H9 (cell line): ENCODE measurements around the gene MED27. TPM values are rescaled to one million over a fixed set of nuclear protein-coding genes. Genes with fewer than 3 reads are reported as not detected.

Experiments
- DNase-seq: peaks from one replicate; pipeline ENCODE4 v3.0.0-alpha.2; 2017
- H2AFZ ChIP-seq: one replicate; pipeline ENCODE4 v1.6.1; 2013; ENCODE audit warnings: mild to moderate bottlenecking, low read length, control low read depth, moderate library complexity
- H2AK5ac ChIP-seq: 2 replicates; pipeline ENCODE4 v1.6.1; 2013; ENCODE audit warnings: low read length, control low read depth, mixed read lengths; ENCODE audit not compliant: insufficient read length
- H2BK120ac ChIP-seq: one replicate; pipeline ENCODE4 v1.6.1; 2013; ENCODE audit warnings: low read depth, mild to moderate bottlenecking, low read length, control low read depth, inconsistent platforms; ENCODE audit not compliant: poor library complexity, severe bottlenecking
- H2BK12ac ChIP-seq: 2 replicates; pipeline ENCODE4 v1.6.1; 2013; ENCODE audit warnings: low read length, control low read depth, mixed read lengths, low read depth; ENCODE audit not compliant: insufficient read length
- H2BK15ac ChIP-seq: 2 replicates; pipeline ENCODE4 v1.6.1; 2013; ENCODE audit warnings: low read depth, low read length, control low read depth
- H2BK20ac ChIP-seq: one replicate; pipeline ENCODE4 v1.6.1; 2013; ENCODE audit warnings: low read depth, mild to moderate bottlenecking, low read length, control low read depth, inconsistent platforms; ENCODE audit not compliant: poor library complexity, severe bottlenecking
- H2BK5ac ChIP-seq: 2 replicates; pipeline ENCODE4 v1.6.1; 2013; ENCODE audit warnings: low read length, control low read depth, mixed read lengths; ENCODE audit not compliant: insufficient read length
- H3K14ac ChIP-seq: 2 replicates; pipeline ENCODE4 v1.6.1; 2013; ENCODE audit warnings: low read length, control low read depth; ENCODE audit not compliant: insufficient read depth
- H3K18ac ChIP-seq: 2 replicates; pipeline ENCODE4 v1.6.1; 2013; ENCODE audit warnings: low read depth, mild to moderate bottlenecking, mixed read lengths, low read length, control low read depth; ENCODE audit not compliant: insufficient read length
- H3K23ac ChIP-seq: 2 replicates; pipeline ENCODE4 v1.6.1; 2013; ENCODE audit warnings: low read length, control low read depth, mixed read lengths, low read depth; ENCODE audit not compliant: insufficient read length
- H3K23me2 ChIP-seq: 2 replicates; pipeline ENCODE4 v1.6.1; 2013; ENCODE audit warnings: low read depth, mild to moderate bottlenecking, mixed read lengths, low read length, control low read depth; ENCODE audit not compliant: insufficient read length, poor library complexity, severe bottlenecking
- H3K27ac ChIP-seq: 2 replicates; pipeline ENCODE4 v1.5.1; 2013; ENCODE audit warnings: low read length, control low read depth, mixed read lengths, low read depth; ENCODE audit not compliant: insufficient read length
- H3K27me3 ChIP-seq: 2 replicates; pipeline ENCODE4 v1.6.1; 2013; ENCODE audit warnings: low read length, control low read depth, inconsistent platforms; ENCODE audit not compliant: insufficient read depth
- H3K4ac ChIP-seq: 2 replicates; pipeline ENCODE4 v1.6.1; 2013; ENCODE audit warnings: low read depth, mild to moderate bottlenecking, control low read depth, inconsistent platforms, low read length, moderate library complexity
- H3K4me1 ChIP-seq: 2 replicates; pipeline ENCODE4 v1.6.1; 2013; ENCODE audit warnings: low read length, control low read depth, inconsistent platforms; ENCODE audit not compliant: insufficient read depth
- H3K4me2 ChIP-seq: 2 replicates; pipeline ENCODE4 v1.6.1; 2013; ENCODE audit warnings: low read length, control low read depth, mixed read lengths; ENCODE audit not compliant: insufficient read length, insufficient read depth
- H3K56ac ChIP-seq: 2 replicates; pipeline ENCODE4 v1.6.1; 2013; ENCODE audit warnings: low read depth, mild to moderate bottlenecking, mixed read lengths, low read length, control low read depth; ENCODE audit not compliant: insufficient read length
- H3K79me1 ChIP-seq: 2 replicates; pipeline ENCODE4 v1.6.1; 2013; ENCODE audit warnings: low read depth, mild to moderate bottlenecking, moderate library complexity, low read length, control low read depth, inconsistent platforms; ENCODE audit not compliant: insufficient read depth, poor library complexity, severe bottlenecking
- H3K79me2 ChIP-seq: 2 replicates; pipeline ENCODE4 v1.6.1; 2013; ENCODE audit warnings: low read length, control low read depth, inconsistent platforms; ENCODE audit not compliant: insufficient read depth
- H3K9ac ChIP-seq: 2 replicates; pipeline ENCODE4 v1.6.1; 2013; ENCODE audit warnings: low read length, control low read depth, mixed read lengths; ENCODE audit not compliant: insufficient read length; ENCODE audit errors: extremely low read depth
- H3K9me3 ChIP-seq: one replicate; pipeline ENCODE4 v1.6.1; 2013; ENCODE audit warnings: low read depth, low read length, inconsistent platforms; ENCODE audit not compliant: control insufficient read depth
- H3T11ph ChIP-seq: one replicate; pipeline ENCODE4 v1.6.1; 2013; ENCODE audit warnings: mild to moderate bottlenecking, low read length, control low read depth, inconsistent platforms
- H4K20me1 ChIP-seq: one replicate; pipeline ENCODE4 v1.6.1; 2013; ENCODE audit not compliant: control insufficient read depth, insufficient read length, insufficient read depth
- H4K5ac ChIP-seq: 2 replicates; pipeline ENCODE4 v1.6.1; 2013; ENCODE audit warnings: low read depth, mild to moderate bottlenecking, mixed read lengths, low read length, control low read depth; ENCODE audit not compliant: insufficient read length
- H4K8ac ChIP-seq: replicated peaks from 2 replicates; pipeline ENCODE4 v1.6.1; 2013; ENCODE audit warnings: low read length, control low read depth, mixed read lengths, low read depth; ENCODE audit not compliant: insufficient read length
- H4K91ac ChIP-seq: 2 replicates; pipeline ENCODE4 v1.6.1; 2013; ENCODE audit warnings: low read depth, mild to moderate bottlenecking, moderate library complexity, mixed read lengths, low read length, control low read depth; ENCODE audit not compliant: insufficient read length
- H3K27ac Mint-ChIP-seq, 3 experiments: 2 replicates in 2 of 3; 3 replicates in 1 of 3; pipeline ENCODE4 v1.8.0; 2020 to 2021; ENCODE audit warnings: mixed read lengths in 3 of 3, mild to moderate bottlenecking in 1 of 3, moderate library complexity in 1 of 3
- H3K27me3 Mint-ChIP-seq: 2 replicates; pipeline ENCODE4 v1.8.0; 2021; ENCODE audit warnings: low read depth, mild to moderate bottlenecking, moderate library complexity, mixed read lengths
- H3K36me3 Mint-ChIP-seq, 3 experiments: 2 replicates in 2 of 3; 3 replicates in 1 of 3; pipeline ENCODE4 v1.8.0; 2020 to 2021; ENCODE audit warnings: low read depth in 3 of 3, mixed read lengths in 3 of 3; ENCODE audit not compliant: insufficient read depth in 1 of 3
- H3K4me1 Mint-ChIP-seq, 2 experiments: 2 replicates each; pipeline ENCODE4 v1.8.0; 2020; ENCODE audit warnings: mixed read lengths in 2 of 2
- H3K4me3 Mint-ChIP-seq, 2 experiments: 2 replicates in 1 of 2; 3 replicates in 1 of 2; pipeline ENCODE4 v1.8.0; 2020 to 2021; ENCODE audit warnings: mild to moderate bottlenecking in 2 of 2, mixed read lengths in 2 of 2, moderate library complexity in 1 of 2
- H3K9me3 Mint-ChIP-seq, 2 experiments: 2 replicates in 1 of 2; 3 replicates in 1 of 2; pipeline ENCODE4 v1.8.0; 2020; ENCODE audit warnings: mild to moderate bottlenecking in 2 of 2, mixed read lengths in 2 of 2, moderate library complexity in 1 of 2
- CTCF ChIP-seq: fragments of 200-600 bp; sonication (generic); conservative IDR thresholded peaks from 3 replicates; pipeline ENCODE4 v1.8.0; 2021; ENCODE audit warnings: antibody characterized with exemption, mild to moderate bottlenecking
- WGBS: extraction: QIAGEN DNeasy Blood & Tissue Kit; methylation state at CpG from one replicate; pipeline ENCODE4 v1.1.7; 2013; ENCODE audit warnings: missing lambda C conversion rate, low lambda C conversion rate, mixed read lengths; ENCODE audit not compliant: insufficient read length; ENCODE audit errors: extremely low coverage; 5-methylcytosine and 5-hydroxymethylcytosine counted together
- total RNA-seq: library from RNA; stranded (reverse); gene quantifications from 2 replicates; pipeline ENCODE4 v1.2.1, GENCODE V29; 2021

MED27 gene
- total RNA-seq, 1 experiment from 2014 or later = 33.5 TPM

- DNase-seq = no peak
- no peak overlapping the region for H3K27ac ChIP-seq
- H4K20me1 ChIP-seq = no peaks in the 10 kb centered on the region
- Mint-ChIP-seq H3K27me3 (no peaks in the 10 kb centered on the region), H3K36me3 (peaks cover 13 to 26% (median 20%) of the 10 kb centered on the region in 3 experiments), H3K27ac (no peak overlapping the region), H3K4me3 (no peak overlapping the region), H3K4me1 (peaks cover 14 to 16% of the 10 kb centered on the region in 2 experiments), H3K9me3 (no peaks in the 10 kb centered on the region; a peak in 1 of 5 replicates)
- H3T11ph ChIP-seq = no peak overlapping the region
- H2AFZ ChIP-seq = no peak overlapping the region
- H4K91ac ChIP-seq = no peak overlapping the region
- no peaks in the 10 kb centered on the region for H3K27me3 ChIP-seq
- peaks cover 4% of the 10 kb centered on the region for H3K23me2 ChIP-seq
- H2AK5ac ChIP-seq = no peak overlapping the region
- no peak overlapping the region for H2BK15ac ChIP-seq
- no CpG with 5 or more reads among the region's 2 CpGs for WGBS
- no peaks in the 10 kb centered on the region for H3K9me3 ChIP-seq
- no peak overlapping the region for H3K9ac ChIP-seq
- no peak overlapping the region for H4K5ac ChIP-seq
- H3K79me1 ChIP-seq = peaks cover 6% of the 10 kb centered on the region
- no peak overlapping the region for H4K8ac ChIP-seq
- no peak overlapping the region for H2BK12ac ChIP-seq
- H2BK5ac ChIP-seq = no peak overlapping the region
- no peak overlapping the region for H2BK20ac ChIP-seq
- H3K56ac ChIP-seq = no peak overlapping the region
- no peak overlapping the region for H3K23ac ChIP-seq
- no peak for TF ChIP-seq CTCF
- no peak overlapping the region for H2BK120ac ChIP-seq
- peaks cover 8% of the 10 kb centered on the region; the same call in 1 of the 2 replicates for H3K79me2 ChIP-seq
- no peaks in the 10 kb centered on the region for H3K4me1 ChIP-seq
- no peak overlapping the region for H3K18ac ChIP-seq
- H3K4ac ChIP-seq = no peak overlapping the region
- H3K4me2 ChIP-seq = no peak overlapping the region
- no peak overlapping the region for H3K14ac ChIP-seq
Measured at GRCh38 chr9:132074736-132075135, 4.9 kb downstream of the MED27 start.
